GM04504 (cell line): ENCODE measurements around the gene ANKRD52.

ENCODE experiments used
- DNase-seq: peaks from one replicate; pipeline ENCODE4 v3.0.0-alpha.2; 2012; ENCODE audit warnings: low read depth

ANKRD52 gene

GRCh38 chr12:56208006-56208405 lies 50.2 kb downstream of the ANKRD52 start:
- no peak for DNase-seq

- DNase-seq, result no peak
These were observed 51.6 kb downstream of the ANKRD52 start for GRCh38 chr12:56206452-56207166.

- no peak for DNase-seq
These were observed 52.7 kb downstream of the ANKRD52 start for GRCh38 chr12:56205445-56205844.

GRCh38 chr12:56204275-56204674 lies 53.9 kb downstream of the ANKRD52 start:
- no peak for DNase-seq

- DNase-seq, result no peak
These were observed 55.3 kb downstream of the ANKRD52 start for GRCh38 chr12:56202838-56203237.

- no peak for DNase-seq
These were observed 55.8 kb downstream of the ANKRD52 start for GRCh38 chr12:56202366-56202765.

- DNase-seq, result no peak
These were observed 59.3 kb downstream of the ANKRD52 start for GRCh38 chr12:56198836-56199235.

- no peak for DNase-seq
These were observed 60.1 kb downstream of the ANKRD52 start for GRCh38 chr12:56197921-56198635.

GRCh38 chr12:56196818-56197550 lies 61.2 kb downstream of the ANKRD52 start:
- peak; percentile 94 for DNase-seq

- DNase-seq, result peak; percentile 60
These were observed 65.1 kb downstream of the ANKRD52 start for GRCh38 chr12:56193025-56193578.

- DNase-seq, result no peak
These were observed 65.6 kb downstream of the ANKRD52 start for GRCh38 chr12:56192582-56192981.

- DNase-seq, result no peak
These were observed 67.5 kb downstream of the ANKRD52 start for GRCh38 chr12:56190695-56191155.

- peak; percentile 67 for DNase-seq
These were observed 68.1 kb downstream of the ANKRD52 start for GRCh38 chr12:56189918-56190694.

GRCh38 chr12:56189099-56189917 lies 68.9 kb downstream of the ANKRD52 start, which contains the start of gene SMARCC2:
SMARCC2 (minus strand) TSS chr12:56189483; CDS start chr12:56189461, 22 bp downstream.
- DNase-seq, result peak; percentile 73

- DNase-seq, result no peak
These were observed 69.4 kb downstream of the ANKRD52 start for GRCh38 chr12:56188778-56189098.

- DNase-seq, result no peak
These were observed 69.9 kb downstream of the ANKRD52 start for GRCh38 chr12:56188131-56188777.
